Left renal pelvis (tissue), 4 donors: ENCODE data around the gene EFNA2. TPM values are rescaled to one million over a fixed set of nuclear protein-coding genes. Genes with fewer than 3 reads are reported as not detected.
"Not testable (repeated sequence)": the region's sequence is repeated elsewhere in the genome, so short reads cannot be mapped to it uniquely, and the experiment has no call there.

ENCODE experiments used
- DNase-seq, 4 donors: peaks; one replicate each; pipeline ENCODE4 v3.0.0-alpha.2; 2013; ENCODE audit warnings: low read depth in 4 of 4, low spot score in 3 of 4
- polyA plus RNA-seq, 4 donors: library from polyadenylated mRNA; unstranded; fragments of 120-200 nt; gene quantifications; one replicate each; pipeline ENCODE4 v1.2.1, GENCODE V29; 2013; ENCODE audit not compliant: insufficient read length in 4 of 4

The EFNA2 gene
- polyA plus RNA-seq, 4 donors, result 1.8 to 4.6 (median 3.1) TPM

DNA sequence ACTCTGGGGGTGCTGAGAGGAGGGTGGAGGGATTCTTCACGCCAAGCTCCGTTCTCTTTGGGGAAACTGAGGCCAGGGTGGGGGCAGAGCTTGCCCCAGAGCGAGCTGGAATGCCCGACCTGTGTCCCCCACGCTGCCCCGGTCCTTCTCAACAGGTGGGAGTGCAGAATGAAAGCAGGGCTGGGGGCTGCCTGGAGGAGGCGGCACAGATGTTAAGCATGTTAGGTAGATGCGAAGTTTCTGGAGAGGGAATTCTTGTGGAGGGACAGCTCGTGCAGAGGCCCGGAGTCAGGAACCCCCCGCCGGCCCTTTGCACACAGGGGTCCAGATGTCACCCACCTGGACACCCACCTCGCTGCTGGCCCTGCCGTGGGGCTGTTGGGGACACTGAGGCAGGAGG, 9.0 kb downstream of the EFNA2 start:
- no peak for DNase-seq

- no peak for DNase-seq
These were observed 9.7 kb downstream of the EFNA2 start for GRCh38 chr19:1295169-1296012.

GRCh38 chr19:1296078-1296477, 10.4 kb downstream of the EFNA2 start:
- no peak for DNase-seq

DNA sequence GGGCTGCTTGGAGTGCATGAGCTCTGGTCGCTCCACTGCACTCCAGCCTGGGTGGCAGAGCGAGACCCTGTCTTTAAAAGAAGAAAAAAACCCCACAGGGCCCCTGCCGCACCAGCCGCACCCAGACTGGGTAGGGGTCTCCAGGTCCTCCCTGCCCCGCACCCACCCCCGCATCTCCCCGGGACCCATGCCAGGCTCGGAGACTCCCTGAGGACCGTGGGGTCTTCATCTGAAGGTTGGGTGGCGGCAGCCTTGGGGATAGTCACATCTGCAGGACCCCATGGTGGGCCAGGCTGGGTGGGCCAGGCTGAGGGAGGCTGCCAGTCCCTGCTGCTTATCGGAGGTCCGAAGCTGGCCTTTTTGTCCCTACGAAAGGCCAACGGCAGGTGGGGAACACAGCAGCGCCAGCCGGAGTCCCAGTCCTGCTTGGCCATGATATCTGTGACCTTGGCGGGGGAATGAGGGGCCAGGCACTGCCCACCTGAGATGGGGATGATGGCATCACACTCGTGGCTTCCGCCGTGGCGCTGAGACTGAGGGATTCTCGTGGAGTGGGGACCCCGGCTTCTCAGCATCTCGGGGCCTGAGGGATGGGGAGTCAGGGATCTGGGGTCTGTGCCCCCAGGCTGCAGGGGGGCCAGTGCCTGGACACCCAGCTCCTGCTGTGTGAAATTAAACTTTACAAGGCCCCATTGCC, 11.1 kb downstream of the EFNA2 start:
- DNase-seq, result no peak

DNA sequence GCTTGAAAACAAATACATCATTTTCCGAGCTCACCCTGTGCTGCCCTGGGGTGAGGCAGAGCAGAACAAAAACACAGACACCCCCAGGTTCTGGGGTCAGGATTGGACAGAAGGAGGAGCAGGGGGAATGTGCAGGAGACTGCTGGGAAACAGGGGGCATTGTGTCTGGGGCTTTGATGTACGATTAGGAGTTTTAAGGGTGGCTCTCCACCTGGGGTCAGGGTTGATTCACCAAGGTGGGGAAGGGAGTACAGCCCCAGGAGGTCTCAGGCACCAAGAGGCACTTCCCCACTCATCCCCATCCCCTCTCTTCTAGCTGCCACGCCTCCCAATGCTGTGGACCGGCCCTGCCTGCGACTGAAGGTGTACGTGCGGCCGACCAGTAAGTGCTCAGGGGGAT, 12.6 kb downstream of the EFNA2 start:
- no peak for DNase-seq

GRCh38 chr19:1299801-1300200, 14.1 kb downstream of the EFNA2 start:
- DNase-seq, result no peak

DNA sequence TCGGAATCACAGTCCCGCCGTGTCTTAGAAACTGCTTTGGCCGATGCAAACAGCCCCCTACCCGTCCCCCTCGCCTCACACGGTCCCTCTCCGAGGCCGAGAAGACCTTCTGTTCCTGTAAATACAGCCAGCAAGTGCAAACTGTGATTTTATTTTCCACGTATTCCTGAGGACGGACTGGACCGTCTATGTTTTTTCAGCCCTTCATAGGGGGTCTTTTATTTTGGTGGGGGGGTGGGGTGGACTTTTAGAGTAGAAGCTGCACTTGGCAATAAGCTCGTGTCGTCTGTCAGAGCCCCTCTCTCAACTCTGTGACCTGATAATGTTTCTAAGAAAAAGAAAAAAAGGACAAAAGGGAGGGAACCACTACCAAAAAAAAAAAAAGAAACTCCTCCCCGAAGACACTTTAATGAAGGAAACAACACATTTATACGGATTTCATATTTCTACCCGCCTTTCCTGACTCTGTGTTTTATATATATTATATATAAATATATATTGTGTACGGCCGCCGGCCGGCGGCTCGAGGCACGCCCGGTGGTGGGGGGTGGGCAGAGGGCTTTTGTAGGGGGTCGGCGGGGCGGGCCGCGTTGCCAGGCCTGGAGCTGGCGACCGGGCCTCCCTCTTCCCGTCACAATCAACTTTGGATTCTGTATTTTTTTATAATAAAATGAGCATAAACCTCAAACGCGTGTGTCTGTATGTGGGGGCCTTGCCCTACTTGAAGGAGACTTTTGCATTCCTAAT, 15.2 kb downstream of the EFNA2 start:
- no peak for DNase-seq

- no peak for DNase-seq
These were observed 17.0 kb downstream of the EFNA2 start for GRCh38 chr19:1302533-1303239.

DNA sequence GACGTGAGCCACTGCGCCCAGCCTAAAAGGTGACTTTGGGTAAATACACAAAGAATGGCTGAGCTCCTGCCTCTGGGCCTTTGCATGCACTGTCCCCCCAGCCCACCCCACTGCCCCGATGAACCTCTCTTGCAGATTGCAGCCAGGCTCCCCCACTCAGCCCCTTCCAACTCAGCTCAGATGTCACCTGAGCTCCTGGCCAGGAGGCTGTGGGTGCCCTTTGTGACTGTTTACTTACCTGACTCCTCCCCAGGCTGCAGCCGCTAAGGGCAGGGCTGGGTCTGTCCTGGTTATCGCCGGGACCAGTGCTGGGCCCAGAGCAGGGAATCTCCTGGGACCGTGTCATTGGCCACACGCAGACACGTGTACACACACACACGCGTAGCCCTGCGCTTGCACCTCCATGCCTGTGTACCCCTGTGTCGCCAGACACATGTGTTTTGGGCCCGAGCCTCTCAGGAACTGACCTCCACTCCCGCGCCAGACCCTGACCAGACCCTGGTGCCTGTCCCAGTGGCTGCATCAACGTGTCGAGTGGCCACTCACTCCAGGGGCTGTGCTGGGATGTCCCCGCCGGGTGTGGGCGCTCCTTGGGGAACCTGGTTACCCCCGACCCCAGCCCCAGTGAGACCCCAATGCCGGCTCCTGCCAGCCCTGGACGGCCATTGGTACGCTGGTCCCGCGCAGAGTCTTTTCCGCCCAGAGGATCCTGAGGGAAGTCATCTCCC, 18.7 kb downstream of the EFNA2 start:
- no peak for DNase-seq

- not testable (repeated sequence) for DNase-seq
These were observed 19.7 kb downstream of the EFNA2 start for GRCh38 chr19:1305354-1305753.

DNA sequence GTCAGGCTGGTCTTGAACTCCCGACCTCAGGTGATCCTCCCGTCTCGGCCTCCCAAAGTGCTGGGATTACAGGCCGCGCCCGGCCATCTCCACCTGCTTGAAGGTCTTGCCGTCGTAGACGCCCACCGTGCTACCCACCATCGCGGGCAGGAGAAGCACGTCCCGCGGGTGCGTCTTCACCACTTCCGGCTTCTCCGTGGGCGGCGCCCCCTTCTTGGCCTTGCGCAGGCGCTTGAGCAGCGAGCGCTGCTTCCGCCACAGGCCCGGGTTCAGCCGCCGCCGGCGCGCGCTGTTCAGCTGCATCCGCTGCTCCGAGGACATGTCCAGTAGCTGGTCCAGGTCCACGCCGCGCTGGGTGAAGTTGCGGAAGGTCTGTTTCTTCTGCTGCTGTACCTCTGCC, 21.6 kb downstream of the EFNA2 start:
- DNase-seq, result no peak

DNA sequence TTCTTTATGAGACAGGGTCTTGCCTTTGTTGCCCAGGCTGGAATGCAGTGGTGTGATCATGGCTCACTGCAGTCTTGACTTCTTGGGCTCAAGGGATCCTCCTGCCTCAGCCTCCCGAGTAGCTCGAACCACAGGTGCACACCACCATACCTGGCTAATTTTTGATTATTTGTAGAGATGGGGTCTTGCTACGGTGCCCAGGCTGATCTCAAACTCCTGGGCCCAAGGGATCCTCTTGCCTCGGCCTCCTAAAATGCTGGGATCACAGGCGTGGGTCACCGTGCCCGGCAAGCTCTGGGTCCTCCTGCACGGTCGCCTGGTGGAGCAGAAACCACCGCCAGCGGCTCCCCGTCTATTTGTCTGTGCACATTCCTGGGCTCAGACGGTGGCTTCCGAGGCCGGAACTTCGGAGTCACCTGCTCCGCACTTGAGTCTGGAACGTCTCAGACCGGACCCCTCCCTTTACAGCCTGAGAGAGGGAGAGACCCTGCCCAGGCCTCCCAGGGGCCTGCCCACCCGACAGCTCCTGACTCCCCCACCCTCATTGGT, 22.2 kb downstream of the EFNA2 start:
- no peak for DNase-seq

DNA sequence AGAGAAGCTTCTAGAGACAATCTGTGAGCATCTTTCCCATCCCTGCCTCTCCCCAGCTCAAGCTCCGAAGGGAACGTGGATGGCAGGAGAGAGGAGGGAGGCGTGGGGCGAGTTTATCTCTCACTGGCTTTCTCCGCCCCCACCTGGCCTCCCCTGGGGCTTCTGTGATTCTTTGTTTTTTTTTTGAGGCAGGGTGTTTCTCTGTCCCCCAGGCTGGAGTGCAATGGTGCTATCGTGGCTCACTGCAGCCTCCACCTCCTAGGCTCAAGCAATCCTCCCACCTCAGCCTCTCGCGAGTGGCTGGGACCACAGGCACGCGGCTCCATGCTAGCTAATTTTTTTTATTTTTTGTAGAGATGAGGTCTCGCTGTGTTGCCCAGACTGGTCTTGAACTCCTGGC, 23.0 kb downstream of the EFNA2 start:
- no peak for DNase-seq

DNA sequence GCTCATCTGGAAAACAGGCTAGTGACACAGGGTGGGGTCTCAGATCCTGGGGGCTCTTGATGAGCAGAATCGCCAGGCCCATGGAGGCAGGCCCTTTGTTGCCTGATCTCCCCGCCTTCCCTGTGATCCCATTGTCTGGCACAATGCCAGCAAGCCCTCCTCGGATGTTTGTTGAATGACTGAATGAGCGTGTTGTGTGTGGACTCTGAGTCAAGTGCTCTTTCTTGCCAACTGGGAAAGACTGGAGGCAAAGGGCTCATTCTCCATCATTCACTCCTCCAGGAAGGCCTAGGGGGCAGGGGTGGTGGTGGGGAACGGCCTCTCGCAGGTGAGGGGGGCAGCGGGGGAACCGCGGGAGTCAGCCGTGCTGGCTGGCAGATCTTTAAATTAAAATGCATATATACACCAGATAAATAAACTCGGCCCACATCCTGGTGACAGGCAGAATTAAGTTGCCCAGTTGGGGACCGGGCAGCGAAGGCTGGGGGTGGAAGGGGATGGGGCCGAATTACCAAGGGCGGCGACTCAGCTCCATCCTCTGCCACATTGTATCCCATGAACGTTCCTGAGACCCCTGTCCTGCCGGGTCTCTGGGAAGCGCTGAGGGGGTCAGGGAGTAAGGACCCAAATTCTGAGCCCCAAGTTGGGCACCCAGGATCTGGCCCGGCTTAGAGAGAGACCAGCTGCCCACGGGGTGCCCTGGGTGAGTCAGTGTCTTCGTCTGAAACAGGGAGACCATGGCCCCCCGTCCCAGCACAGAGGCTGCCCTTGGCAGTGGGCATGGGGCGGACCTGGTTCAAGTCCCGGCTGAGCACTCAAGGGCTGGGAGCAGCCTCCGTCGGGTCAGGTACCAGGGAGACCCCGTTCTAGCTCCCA, 24.5 kb downstream of the EFNA2 start:
- DNase-seq, result no peak

GRCh38 chr19:1310853-1311180, 25.1 kb downstream of the EFNA2 start:
- no peak for DNase-seq

GRCh38 chr19:1311543-1312091, 25.9 kb downstream of the EFNA2 start:
- DNase-seq, result no peak

DNA sequence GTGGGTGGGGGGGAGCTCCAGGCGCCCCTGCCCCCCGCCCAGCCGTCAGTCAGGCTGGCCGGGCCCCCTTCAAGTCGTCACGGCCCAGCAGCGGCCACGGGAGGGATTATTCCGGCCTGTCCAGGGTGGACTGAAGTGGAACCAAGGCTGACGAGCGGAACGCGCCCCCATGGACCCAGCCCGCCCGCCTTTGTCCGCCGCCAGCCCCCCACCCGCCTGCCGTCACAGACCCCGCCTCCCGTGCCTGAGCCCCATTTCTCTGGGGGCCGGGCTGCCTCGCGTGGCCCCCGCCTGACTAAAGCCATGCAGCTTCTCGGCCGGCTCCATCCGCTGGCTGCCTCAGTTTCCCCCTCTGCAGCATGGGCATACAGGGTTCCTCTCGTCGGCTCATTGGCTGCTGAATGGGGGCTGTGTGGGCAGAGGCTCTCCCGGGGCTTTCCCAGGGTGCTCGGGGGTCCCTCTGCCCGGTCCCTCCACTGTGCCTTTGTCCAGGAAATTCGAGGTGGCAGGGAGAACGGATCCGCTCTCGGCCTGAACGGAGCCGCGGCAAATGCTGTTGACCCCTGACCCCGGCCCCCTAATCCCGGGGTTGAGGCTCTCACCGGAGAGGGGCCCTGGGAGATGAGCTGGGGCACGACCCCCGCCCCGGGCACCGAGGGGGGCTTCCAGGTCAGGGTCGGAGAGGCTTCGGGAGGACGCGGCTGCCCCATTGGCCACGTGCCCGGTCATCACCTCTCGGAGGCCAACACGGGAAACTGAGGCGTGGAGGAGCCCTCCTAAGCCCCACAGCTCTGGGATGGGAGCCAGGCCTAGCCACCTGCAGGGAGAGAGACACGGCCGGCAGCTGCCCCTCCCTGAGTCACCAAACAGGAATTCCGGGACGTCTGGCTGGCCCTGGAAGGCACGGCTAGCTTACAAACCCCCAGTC, 27.4 kb downstream of the EFNA2 start:
- no peak for DNase-seq
